BLaER1 treated with 17β-estradiol and CSF1 and Interleukin-3, amounts not matched to agents 10 nM and 100 nM (cell line): ENCODE results near the gene PGAP3.

ENCODE experiments used
- H3K27ac ChIP-seq, 11 experiments: shearing (Covaris generic); formaldehyde crosslinking; 2 replicates each; pipeline ENCODE4 v1.8.1; 2022
- H3K27me3 ChIP-seq, 11 experiments: shearing (Covaris generic); formaldehyde crosslinking; 2 replicates each; pipeline ENCODE4 v1.8.1; 2022
- H3K36me3 ChIP-seq, 11 experiments: shearing (Covaris generic); formaldehyde crosslinking; 2 replicates each; pipeline ENCODE4 v1.8.1; 2022
- H3K4me1 ChIP-seq, 10 experiments: shearing (Covaris generic); formaldehyde crosslinking; 2 replicates each; pipeline ENCODE4 v1.8.1; 2022
- H3K4me2 ChIP-seq, 11 experiments: shearing (Covaris generic); formaldehyde crosslinking; 2 replicates each; pipeline ENCODE4 v1.8.1; 2022
- H3K4me3 ChIP-seq, 10 experiments: shearing (Covaris generic); formaldehyde crosslinking; 2 replicates each; pipeline ENCODE4 v1.8.1; 2022
- H3K9ac ChIP-seq, 11 experiments: shearing (Covaris generic); formaldehyde crosslinking; 2 replicates each; pipeline ENCODE4 v1.8.1; 2022
- H3K9me3 ChIP-seq, 11 experiments: shearing (Covaris generic); formaldehyde crosslinking; replicated peaks in 1 of 11; 2 replicates each; pipeline ENCODE4 v1.8.1; 2022
- H4K20me1 ChIP-seq, 11 experiments: shearing (Covaris generic); formaldehyde crosslinking; 2 replicates each; pipeline ENCODE4 v1.8.1; 2022
- Cebpa-rat ChIP-seq, 11 experiments: shearing (Covaris generic); IDR thresholded peaks; 2 replicates each; pipeline ENCODE4 v1.8.1; 2022

Gene PGAP3

DNA sequence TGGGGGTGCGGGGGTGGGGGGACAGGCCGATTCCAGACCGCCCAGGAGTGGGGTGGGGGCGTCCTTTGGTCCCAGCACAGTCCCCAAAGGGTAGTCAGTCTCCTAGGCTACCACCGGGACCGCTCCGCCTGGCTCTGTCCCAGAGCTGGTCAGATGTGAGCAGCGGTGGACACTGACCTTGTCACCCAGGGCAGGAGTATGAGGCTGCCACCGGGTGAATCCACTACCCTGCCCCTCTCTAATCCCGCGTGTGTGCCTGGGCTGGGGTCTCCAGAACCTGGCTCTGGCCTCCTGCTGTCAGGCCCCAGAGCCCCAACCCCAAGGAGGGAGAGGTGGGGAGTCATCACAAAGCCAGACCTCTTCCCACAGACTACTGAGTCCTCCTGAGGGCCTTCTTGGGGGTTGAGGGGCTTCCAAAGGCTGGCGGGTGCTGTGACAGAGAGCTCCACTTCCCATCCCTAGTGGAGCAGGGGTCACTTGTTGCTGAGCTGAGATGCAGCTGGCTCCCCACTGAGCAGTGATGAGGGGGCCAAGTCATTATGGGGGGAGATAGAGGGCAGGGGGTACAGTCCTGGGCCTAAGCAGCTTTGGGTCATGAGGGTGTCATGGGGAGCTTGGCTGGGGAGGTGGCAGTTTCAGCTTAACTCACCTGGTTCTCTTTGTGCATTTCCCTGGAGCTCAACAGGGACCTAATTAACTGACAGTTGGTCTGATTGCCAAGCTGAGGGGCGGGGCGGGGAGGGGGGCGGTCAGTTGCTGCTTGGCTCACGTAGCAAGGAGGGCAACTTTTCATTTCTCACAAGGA is 59.9 kb downstream of the PGAP3 start:
- Histone ChIP-seq H3K4me2 (peak overlapping the region in 8 of 11 experiments; percentile 2 to 67 (median 62); a peak in 14 of 22 replicates), H3K27ac (no peak overlapping the region), H3K4me1 (peaks cover 4 to 63% (median 54%) of the 10 kb centered on the region in 10 experiments; a peak in 19 of 20 replicates), H3K36me3 (no peaks in the 10 kb centered on the region), H4K20me1 (no peaks in the 10 kb centered on the region; a peak in 2 of 22 replicates), H3K9me3 (no peaks in the 10 kb centered on the region), H3K4me3 (no peak overlapping the region), H3K9ac (no peak overlapping the region; a peak in 1 of 22 replicates), H3K27me3 (peaks cover 20 to 36% (median 26%) of the 10 kb centered on the region in 11 experiments)
- TF ChIP-seq Cebpa-rat (IDR thresholded peaks at IDR 0.05), result no peak

DNA sequence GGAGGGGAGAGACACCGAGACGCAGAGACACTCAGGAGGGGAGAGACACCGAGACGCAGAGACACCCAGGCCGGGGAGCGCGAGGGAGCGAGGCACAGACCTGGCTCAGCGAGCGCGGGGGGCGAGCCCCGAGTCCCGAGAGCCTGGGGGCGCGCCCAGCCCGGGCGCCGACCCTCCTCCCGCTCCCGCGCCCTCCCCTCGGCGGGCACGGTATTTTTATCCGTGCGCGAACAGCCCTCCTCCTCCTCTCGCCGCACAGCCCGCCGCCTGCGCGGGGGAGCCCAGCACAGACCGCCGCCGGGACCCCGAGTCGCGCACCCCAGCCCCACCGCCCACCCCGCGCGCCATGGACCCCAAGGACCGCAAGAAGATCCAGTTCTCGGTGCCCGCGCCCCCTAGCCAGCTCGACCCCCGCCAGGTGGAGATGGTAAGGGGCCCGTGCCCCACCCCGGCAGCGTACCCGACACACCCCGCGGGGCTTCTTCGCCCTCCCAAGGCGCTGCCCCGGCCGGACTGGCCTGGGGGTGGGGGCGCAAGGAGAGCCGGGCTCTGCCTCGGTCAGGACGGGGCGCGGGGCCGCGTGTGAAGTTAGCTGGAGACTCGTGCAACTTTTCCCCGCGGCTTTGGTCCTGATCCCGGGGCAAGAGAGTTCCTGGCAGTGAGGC is 60.7 kb downstream of the PGAP3 start:
- H3K4me1 ChIP-seq, result peaks cover 6 to 60% (median 53%) of the 10 kb centered on the region in 10 experiments; a peak in 19 of 20 replicates
- H3K27ac ChIP-seq, result no peak overlapping the region
- H4K20me1 ChIP-seq, result no peaks in the 10 kb centered on the region; a peak in 2 of 22 replicates
- H3K9ac ChIP-seq, result no peak overlapping the region
- no peak overlapping the region for H3K4me3 ChIP-seq
- no peaks in the 10 kb centered on the region for H3K9me3 ChIP-seq
- no peak for TF ChIP-seq Cebpa-rat (IDR thresholded peaks at IDR 0.05)
- H3K27me3 ChIP-seq, result peaks cover 20 to 36% (median 26%) of the 10 kb centered on the region in 11 experiments
- H3K36me3 ChIP-seq, result no peaks in the 10 kb centered on the region
- H3K4me2 ChIP-seq, result peak overlapping the region in 8 of 11 experiments; percentile 37 to 58 (median 46); a peak in 13 of 22 replicates

DNA sequence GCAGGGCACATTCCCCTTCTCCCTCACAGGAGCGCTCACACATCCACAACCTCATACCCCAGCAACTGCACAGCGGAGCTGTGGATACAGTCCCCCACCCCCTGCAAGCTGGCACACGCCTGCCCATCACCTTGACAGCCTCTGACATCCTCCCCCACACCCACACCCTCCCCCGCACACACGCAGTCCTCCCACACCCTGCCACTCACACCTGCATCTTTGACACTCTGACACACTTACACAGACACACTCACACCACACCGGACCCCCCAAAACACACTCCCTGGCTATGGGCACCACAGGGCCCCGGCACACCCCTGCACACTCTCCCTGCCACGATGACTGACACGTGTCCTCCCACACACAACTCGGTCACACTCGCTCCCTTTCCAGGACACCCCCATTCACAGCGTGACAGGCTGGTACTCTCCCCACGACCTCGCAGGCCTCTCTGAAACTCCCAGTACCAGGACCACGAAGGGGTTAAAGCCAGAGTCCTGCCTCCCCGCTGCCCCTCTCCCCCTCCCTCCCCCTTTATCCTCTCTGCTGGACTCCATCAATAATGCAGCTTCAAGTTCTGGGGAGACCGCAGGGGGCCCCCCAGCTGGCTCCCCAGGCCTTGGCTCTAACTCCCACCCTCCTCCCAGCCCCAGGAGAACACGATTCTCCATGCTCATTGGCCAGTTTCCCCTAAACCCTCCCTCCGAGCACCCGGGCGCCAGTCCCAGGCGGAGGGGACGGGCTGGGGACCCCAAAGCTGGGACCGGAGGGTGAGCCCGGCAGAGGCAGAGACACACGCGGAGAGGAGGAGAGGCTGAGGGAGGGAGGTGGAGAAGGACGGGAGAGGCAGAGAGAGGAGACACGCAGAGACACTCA is 61.4 kb downstream of the PGAP3 start, which contains the start of gene PPP1R1B:
Gene PPP1R1B (plus strand): TSS at position 782 of the 876 bp plus-strand sequence. CDS start 441 bp downstream, outside the sequence.
- Histone ChIP-seq H3K36me3 (no peaks in the 10 kb centered on the region), H3K9ac (no peak within 1 kb of the TSS; a peak in 1 of 22 replicates), H3K4me2 (peak within 1 kb of the TSS in 8 of 11 experiments; percentile 39 to 67 (median 62); a peak in 15 of 22 replicates), H3K4me3 (no peak within 1 kb of the TSS), H4K20me1 (no peaks in the 10 kb centered on the region; a peak in 2 of 22 replicates), H3K9me3 (no peaks in the 10 kb centered on the region), H3K4me1 (peaks cover 6 to 60% (median 50%) of the 10 kb centered on the region in 10 experiments; a peak in 19 of 20 replicates), H3K27ac (no peak within 1 kb of the TSS), H3K27me3 (peaks cover 20 to 36% (median 26%) of the 10 kb centered on the region in 11 experiments)
- no peak for TF ChIP-seq Cebpa-rat (IDR thresholded peaks at IDR 0.05)

DNA sequence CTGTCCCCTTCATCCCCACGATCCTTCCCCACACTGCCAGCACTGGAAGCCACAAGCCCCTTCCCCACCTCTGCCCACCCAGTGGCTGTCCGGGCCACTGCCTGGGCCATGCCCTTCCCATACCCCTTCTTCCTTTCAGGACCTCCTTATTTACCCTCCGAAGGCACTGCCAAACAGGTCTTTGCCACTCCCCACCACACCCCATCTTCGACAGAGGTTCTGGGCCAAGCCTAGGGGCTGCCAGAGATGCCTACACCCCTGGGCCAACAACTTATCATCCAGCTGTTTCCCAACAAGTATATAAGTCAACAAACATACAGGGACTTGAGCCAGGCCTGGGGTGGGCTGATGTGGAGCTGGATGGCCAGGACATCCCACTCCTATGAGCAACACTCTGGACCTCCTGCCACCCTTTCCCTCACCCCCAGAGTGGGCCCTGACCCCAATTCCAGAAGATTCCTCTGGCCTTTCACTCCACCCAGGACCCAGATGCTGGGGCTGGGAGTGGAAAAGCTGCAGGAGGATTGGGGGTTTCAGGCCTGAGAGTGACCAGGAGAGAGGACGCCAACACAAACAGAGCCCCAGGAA is 62.6 kb downstream of the PGAP3 start:
- no peaks in the 10 kb centered on the region for H3K36me3 ChIP-seq
- H3K4me3 ChIP-seq, result no peak overlapping the region
- TF ChIP-seq Cebpa-rat (IDR thresholded peaks at IDR 0.05), result no peak
- H3K9ac ChIP-seq, result peak overlapping the region in 3 of 11 experiments; percentile 0 to 48 (median 23); a peak in 5 of 22 replicates
- H4K20me1 ChIP-seq, result no peaks in the 10 kb centered on the region; a peak in 2 of 22 replicates
- no peaks in the 10 kb centered on the region for H3K9me3 ChIP-seq
- no peak overlapping the region for H3K27ac ChIP-seq
- peaks cover 6 to 59% (median 47%) of the 10 kb centered on the region in 10 experiments; a peak in 19 of 20 replicates for H3K4me1 ChIP-seq
- H3K27me3 ChIP-seq, result peaks cover 20 to 36% (median 26%) of the 10 kb centered on the region in 11 experiments
- H3K4me2 ChIP-seq, result no peak overlapping the region

DNA sequence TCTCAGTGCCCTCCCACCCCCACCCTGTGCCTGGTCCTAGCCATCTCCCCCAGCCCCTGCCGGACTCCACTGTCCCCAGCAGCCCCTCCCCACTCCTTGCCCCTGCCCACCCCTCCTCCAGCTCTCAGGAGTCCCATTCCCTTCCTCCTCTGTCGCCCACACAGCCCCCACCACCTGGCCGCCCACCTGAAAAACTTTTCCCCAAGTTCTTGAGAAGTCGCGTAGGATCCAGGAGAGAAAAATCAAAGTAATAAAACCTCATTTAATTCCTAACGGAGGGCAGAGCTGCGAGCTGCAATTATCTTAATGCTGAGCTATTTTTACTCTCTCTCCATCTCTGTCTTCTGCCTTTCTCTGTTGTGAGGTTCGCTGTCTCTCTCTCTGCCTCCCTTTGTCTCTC is 63.5 kb downstream of the PGAP3 start:
- no peak overlapping the region for H3K4me3 ChIP-seq
- no peaks in the 10 kb centered on the region for H3K9me3 ChIP-seq
- TF ChIP-seq Cebpa-rat (IDR thresholded peaks at IDR 0.05), result no peak
- no peak overlapping the region for H3K27ac ChIP-seq
- peaks cover 20 to 36% (median 26%) of the 10 kb centered on the region in 11 experiments for H3K27me3 ChIP-seq
- peaks cover 6 to 59% (median 44%) of the 10 kb centered on the region in 10 experiments; a peak in 19 of 20 replicates for H3K4me1 ChIP-seq
- H3K36me3 ChIP-seq, result no peaks in the 10 kb centered on the region
- H3K4me2 ChIP-seq, result no peak overlapping the region
- no peak overlapping the region for H3K9ac ChIP-seq
- no peaks in the 10 kb centered on the region; a peak in 2 of 22 replicates for H4K20me1 ChIP-seq

DNA sequence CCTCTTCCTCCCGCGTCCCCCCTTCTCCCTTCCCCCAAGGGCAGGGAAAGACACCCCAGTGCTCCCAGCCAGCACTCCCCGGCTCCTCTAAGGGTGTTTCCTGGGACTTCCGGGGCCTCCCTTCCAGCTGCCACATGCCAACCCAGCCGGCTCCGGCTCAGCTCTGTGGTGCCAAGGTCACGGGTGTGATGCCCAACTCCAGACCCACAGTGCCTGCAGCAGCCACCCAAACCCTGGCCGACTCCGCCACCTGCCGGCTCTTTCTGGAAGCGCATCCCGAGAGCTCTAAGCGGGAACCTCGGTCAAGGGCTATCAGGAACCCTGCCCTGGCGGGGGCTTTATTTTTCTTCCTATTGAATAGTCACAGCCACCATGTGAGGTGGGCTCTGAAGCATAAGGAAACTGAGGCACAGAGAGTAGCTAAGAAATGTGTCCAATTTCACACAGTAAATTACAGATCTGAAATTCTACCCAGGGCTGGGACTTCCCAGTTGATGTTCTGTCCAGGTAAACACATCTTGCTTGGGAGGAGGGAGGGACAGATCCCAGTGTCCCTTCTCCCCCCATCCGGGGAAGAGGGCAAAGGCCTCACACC is 64.4 kb downstream of the PGAP3 start:
- Histone ChIP-seq H3K4me1 (peaks cover 13 to 59% (median 44%) of the 10 kb centered on the region in 10 experiments), H3K36me3 (no peaks in the 10 kb centered on the region), H3K27me3 (peaks cover 20 to 41% (median 26%) of the 10 kb centered on the region in 11 experiments), H3K27ac (0 out of 22 replicates have a peak overlapping the region, but pooled peaks of 1 of the 11 experiments have one; percentile 14), H3K9me3 (no peaks in the 10 kb centered on the region), H3K4me3 (no peak overlapping the region), H4K20me1 (no peaks in the 10 kb centered on the region; a peak in 2 of 22 replicates), H3K9ac (no peak overlapping the region), H3K4me2 (peak overlapping the region; percentile 23 to 75 (median 56); a peak in 20 of 22 replicates)
- no peak for TF ChIP-seq Cebpa-rat (IDR thresholded peaks at IDR 0.05)

DNA sequence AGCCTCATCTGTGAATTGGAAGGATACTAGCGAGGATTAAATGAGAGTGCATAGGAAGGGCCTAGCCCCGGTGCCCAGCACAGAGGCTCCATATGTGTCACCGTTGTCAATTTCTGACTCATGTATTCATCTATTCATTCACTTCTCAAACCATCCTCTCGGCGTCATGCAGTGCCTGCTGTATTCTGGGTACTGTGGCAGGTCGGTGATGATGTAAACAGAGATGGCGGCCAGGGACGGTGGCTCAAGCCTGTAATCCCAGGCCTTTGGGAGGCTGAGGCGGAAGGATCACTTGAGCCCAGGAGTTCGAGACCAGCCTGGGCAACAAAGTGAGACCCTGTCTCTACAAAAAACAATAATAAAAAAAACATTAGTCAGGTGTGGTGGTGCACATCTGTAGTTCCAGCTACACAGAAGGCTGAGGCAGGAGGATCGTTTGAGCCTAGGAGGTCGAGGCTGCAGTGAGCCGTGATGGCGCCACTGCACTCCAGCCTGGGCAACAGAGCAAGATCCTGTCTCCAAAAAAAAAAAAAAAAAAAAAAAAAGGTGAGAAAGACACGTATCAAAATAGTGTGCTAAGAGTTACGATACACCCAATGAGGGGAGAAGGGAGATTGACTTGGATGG is 65.4 kb downstream of the PGAP3 start:
- H3K4me3 ChIP-seq, result no peak overlapping the region
- peaks cover 14 to 54% (median 41%) of the 10 kb centered on the region in 10 experiments for H3K4me1 ChIP-seq
- no peaks in the 10 kb centered on the region; a peak in 1 of 22 replicates for H4K20me1 ChIP-seq
- no peak overlapping the region for H3K9ac ChIP-seq
- TF ChIP-seq Cebpa-rat (IDR thresholded peaks at IDR 0.05), result no peak
- no peaks in the 10 kb centered on the region for H3K36me3 ChIP-seq
- peak overlapping the region; percentile 27 to 67 (median 47); a peak in 21 of 22 replicates for H3K4me2 ChIP-seq
- no peak overlapping the region for H3K27ac ChIP-seq
- peaks cover 15 to 35% (median 21%) of the 10 kb centered on the region in 11 experiments for H3K27me3 ChIP-seq
- no peaks in the 10 kb centered on the region for H3K9me3 ChIP-seq
